Psoas muscle (tissue), 8 donors: ENCODE measurements around the gene FSD1. TPM values are rescaled to one million over a fixed set of nuclear protein-coding genes. Genes with fewer than 3 reads are reported as not detected.

Source experiments
- ATAC-seq, 4 donors: fragments of 200-7000 bp; cut with Tn5 transposase; one replicate each; pipeline ENCODE4 v1.9.1; 2020; ENCODE audit warnings: moderate library complexity in 3 of 4, mild to moderate bottlenecking in 2 of 4
- DNase-seq, 2 donors: peaks; one replicate each; pipeline ENCODE4 v3.0.0-alpha.2; 2020
- H3K27ac ChIP-seq: fragments of 200-600 bp; one replicate; pipeline ENCODE4 v1.8.0; 2022
- H3K27me3 ChIP-seq, 3 donors: fragments of 200-600 bp in 1 of 3; one replicate each; pipeline versions ENCODE4 v1.6.1 to v1.8.0; 2013 to 2022; ENCODE audit warnings: low read length in 2 of 3, mild to moderate bottlenecking in 2 of 3, moderate library complexity in 1 of 3; ENCODE audit not compliant: insufficient read depth in 3 of 3
- H3K36me3 ChIP-seq, 2 donors: fragments of 200-600 bp in 1 of 2; one replicate each; pipeline versions ENCODE4 v1.6.1 to v1.8.0; 2013 to 2022; ENCODE audit warnings: low read depth in 1 of 2, mild to moderate bottlenecking in 1 of 2, moderate library complexity in 1 of 2; ENCODE audit not compliant: insufficient read depth in 1 of 2
- H3K4me1 ChIP-seq: fragments of 200-600 bp; one replicate; pipeline ENCODE4 v1.8.0; 2022
- H3K4me3 ChIP-seq: fragments of 200-600 bp; one replicate; pipeline ENCODE4 v1.8.0; 2022; ENCODE audit warnings: mild to moderate bottlenecking
- H3K9me3 ChIP-seq: fragments of 200-600 bp; one replicate; pipeline ENCODE4 v1.8.0; 2022
- WGBS, 3 donors: extraction: QIAGEN DNeasy Blood & Tissue Kit; methylation state at CpG; one replicate each; pipeline versions ENCODE4 v1.1.6 to v1.1.7; 2013; 5-methylcytosine and 5-hydroxymethylcytosine counted together
- intact Hi-C, 2 donors: fragments of 100-400 bp; cut with DNase I; formaldehyde crosslinking; loops; one replicate each; pipeline versions ENCODE4 v1.11.0 to v1.14.2; 2022
- polyA plus RNA-seq, 3 donors: library from polyadenylated mRNA; stranded (reverse); fragments of 200-250 nt; gene quantifications; one replicate each; pipeline ENCODE4 v1.2.3, GENCODE V29; 2013
- total RNA-seq, 4 donors: library from RNA; stranded (reverse); fragmentation: NEBNext Ultra II Directional in 2 of 4; extraction: Animal tissue kit (Norgen Biotek cat#: 25700) in 2 of 4; gene quantifications; one replicate each; pipeline versions ENCODE4 v1.2.1 to v1.2.4, GENCODE V29; 2021 to 2023
- TF ChIP-seq, protein P1 (sequence below): fragments of 200-600 bp; IDR thresholded peaks from one replicate; pipeline ENCODE4 v1.8.0; 2022; ENCODE audit warnings: antibody characterized with exemption
- donor health status: healthy with polysubstance abuse.
- donor health status: DM: no; HTN: no; CAD: no; lungs with moderate emphysema.
- donor health status: Bipolar disorder and iron deficiency.
- donor health status: healthy.
- donor health status: DM: yes; HTN: yes; CAD: no.
- donor health status: DM: no; HTN: no; CAD: no.
- donor health status: DM: no; HTN: no; CAD: no.
- donor health status: DM: yes; HTN: yes; CAD: no.

Gene FSD1
- total and polyA plus RNA-seq, 7 donors: 0.08 TPM; not detected in 6

- Histone ChIP-seq H3K9me3 (peaks cover 5% of the 10 kb centered on the region), H3K4me1 (no peaks in the 10 kb centered on the region), H3K36me3 (peaks cover 10 to 95% of the 10 kb centered on the region in 2 donors), H3K27me3 (no peaks in the 10 kb centered on the region), H3K27ac (no peak overlapping the region), H3K4me3 (no peak overlapping the region)
- intact Hi-C loops: loop anchor here in 1 of 2 donors (10.0 kb wide), 1 partner anchor 264 kb away; no protein-coding TSS in a partner anchor
- DNase-seq (no peak), ATAC-seq (no peak)
- TF ChIP-seq, protein P1, sequence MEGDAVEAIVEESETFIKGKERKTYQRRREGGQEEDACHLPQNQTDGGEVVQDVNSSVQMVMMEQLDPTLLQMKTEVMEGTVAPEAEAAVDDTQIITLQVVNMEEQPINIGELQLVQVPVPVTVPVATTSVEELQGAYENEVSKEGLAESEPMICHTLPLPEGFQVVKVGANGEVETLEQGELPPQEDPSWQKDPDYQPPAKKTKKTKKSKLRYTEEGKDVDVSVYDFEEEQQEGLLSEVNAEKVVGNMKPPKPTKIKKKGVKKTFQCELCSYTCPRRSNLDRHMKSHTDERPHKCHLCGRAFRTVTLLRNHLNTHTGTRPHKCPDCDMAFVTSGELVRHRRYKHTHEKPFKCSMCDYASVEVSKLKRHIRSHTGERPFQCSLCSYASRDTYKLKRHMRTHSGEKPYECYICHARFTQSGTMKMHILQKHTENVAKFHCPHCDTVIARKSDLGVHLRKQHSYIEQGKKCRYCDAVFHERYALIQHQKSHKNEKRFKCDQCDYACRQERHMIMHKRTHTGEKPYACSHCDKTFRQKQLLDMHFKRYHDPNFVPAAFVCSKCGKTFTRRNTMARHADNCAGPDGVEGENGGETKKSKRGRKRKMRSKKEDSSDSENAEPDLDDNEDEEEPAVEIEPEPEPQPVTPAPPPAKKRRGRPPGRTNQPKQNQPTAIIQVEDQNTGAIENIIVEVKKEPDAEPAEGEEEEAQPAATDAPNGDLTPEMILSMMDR: no peak
- WGBS, 3 donors: 91 to 94% (median 94%) methylated on average over 11 of the region's 11 CpGs
Measured at GRCh38 chr19:4260613-4261191, 43.7 kb upstream of the FSD1 start.

- DNase-seq (no peak), ATAC-seq (no peak)
- H3K4me3 ChIP-seq: no peak overlapping the region
- no peak overlapping the region for H3K27ac ChIP-seq
- H3K36me3 ChIP-seq: peaks cover 12 to 91% of the 10 kb centered on the region in 2 donors
- no peaks in the 10 kb centered on the region for H3K9me3 ChIP-seq
- H3K27me3 ChIP-seq: no peaks in the 10 kb centered on the region
- intact Hi-C loops: loop anchor here in 1 of 2 donors (10.0 kb wide), 1 partner anchor 260 kb away; no protein-coding TSS in a partner anchor
- 72 to 89% (median 81%) methylated on average over 4 of the region's 4 CpGs for WGBS, 3 donors
- H3K4me1 ChIP-seq: no peaks in the 10 kb centered on the region
- TF ChIP-seq, protein P1: no peak
Measured at GRCh38 chr19:4264812-4265211, 39.6 kb upstream of the FSD1 start.

- intact Hi-C loops: loop anchor here in 1 of 2 donors (2.0 to 10.0 kb wide), 2 partner anchors 88 to 258 kb away; no protein-coding TSS in a partner anchor
- ATAC-seq: no peak
- TF ChIP-seq, protein P1: no peak
- Histone ChIP-seq H3K4me1 (no peaks in the 10 kb centered on the region), H3K9me3 (no peaks in the 10 kb centered on the region), H3K27me3 (no peaks in the 10 kb centered on the region), H3K27ac (no peak overlapping the region), H3K36me3 (peaks cover 12 to 91% of the 10 kb centered on the region in 2 donors), H3K4me3 (no peak overlapping the region)
- 90 to 95% (median 90%) methylated on average over 16 to 18 of the region's 18 CpGs for WGBS, 3 donors
- no peak for DNase-seq
Measured at GRCh38 chr19:4266253-4267000, 38.0 kb upstream of the FSD1 start.

- no peak overlapping the region for H3K4me3 ChIP-seq
- ATAC-seq: peak; percentile 49 to 82 (median 74)
- H3K9me3 ChIP-seq: no peaks in the 10 kb centered on the region
- H3K27me3 ChIP-seq: no peaks in the 10 kb centered on the region
- peak; percentile 53 to 75 for DNase-seq
- no peaks in the 10 kb centered on the region for H3K4me1 ChIP-seq
- peaks cover 10 to 91% of the 10 kb centered on the region in 2 donors for H3K36me3 ChIP-seq
- 38 to 49% (median 38%) methylated on average over 18 to 21 of the region's 21 CpGs for WGBS, 3 donors
- TF ChIP-seq, protein P1: peak; percentile 77
- intact Hi-C loops: loop anchor here in 1 of 2 donors (2.0 to 10.0 kb wide), 2 partner anchors 88 to 258 kb away; no protein-coding TSS in a partner anchor
- H3K27ac ChIP-seq: no peak overlapping the region
Measured at GRCh38 chr19:4267101-4267900, 37.1 kb upstream of the FSD1 start.
